GM15510 (cell line): ENCODE data around the gene MMD.

Experiments
- POLR2A ChIP-seq: IDR thresholded peaks from 3 replicates; pipeline ENCODE4 v1.6.1; 2011; ENCODE audit warnings: borderline replicate concordance; ENCODE audit not compliant: insufficient read length; ENCODE audit errors: extremely low read depth

The MMD gene

DNA sequence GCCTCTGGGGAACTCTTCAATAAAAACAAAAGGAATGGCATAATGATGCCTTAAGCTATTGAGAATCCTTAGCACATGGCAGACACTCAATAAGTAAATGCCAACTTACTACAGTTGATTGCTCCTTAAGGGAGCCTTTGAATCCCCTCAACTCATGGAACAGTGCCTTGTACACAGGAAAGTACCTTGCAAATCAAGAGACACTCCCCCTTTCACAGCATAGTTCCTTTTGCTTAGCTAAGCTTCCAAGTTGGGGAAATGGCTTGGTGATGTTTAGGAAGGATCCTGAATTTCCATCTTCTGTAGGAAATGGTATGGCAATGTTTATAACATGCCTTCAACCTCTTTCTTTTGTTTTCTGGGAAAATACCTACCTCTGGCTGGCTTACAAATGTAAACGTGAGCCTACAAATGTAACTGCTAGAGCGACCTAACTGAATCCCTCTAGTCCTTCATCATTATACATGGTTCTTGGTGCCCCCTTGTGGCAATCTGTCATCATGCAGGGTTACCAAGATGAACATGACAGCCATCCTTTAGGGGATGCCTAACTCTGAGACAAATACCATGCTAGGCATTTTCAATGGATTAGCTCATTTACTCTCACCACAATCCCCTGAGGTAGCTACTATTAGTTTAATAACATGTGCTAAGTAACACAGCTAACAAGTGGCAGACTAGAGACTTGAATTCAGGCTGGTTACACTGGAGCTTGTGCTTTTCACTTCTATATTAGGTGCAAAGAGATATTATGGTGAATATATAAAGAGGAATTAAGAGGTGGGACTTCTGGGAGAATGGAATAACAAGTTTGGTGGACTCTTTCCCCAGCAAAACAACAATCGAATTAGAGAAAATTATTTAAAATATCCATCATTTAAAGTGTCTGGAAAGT, 65.0 kb downstream of the MMD start:
- TF ChIP-seq POLR2A = no peak

GRCh38 chr17:55354941-55355340, 66.7 kb downstream of the MMD start:
- TF ChIP-seq POLR2A = no peak

DNA sequence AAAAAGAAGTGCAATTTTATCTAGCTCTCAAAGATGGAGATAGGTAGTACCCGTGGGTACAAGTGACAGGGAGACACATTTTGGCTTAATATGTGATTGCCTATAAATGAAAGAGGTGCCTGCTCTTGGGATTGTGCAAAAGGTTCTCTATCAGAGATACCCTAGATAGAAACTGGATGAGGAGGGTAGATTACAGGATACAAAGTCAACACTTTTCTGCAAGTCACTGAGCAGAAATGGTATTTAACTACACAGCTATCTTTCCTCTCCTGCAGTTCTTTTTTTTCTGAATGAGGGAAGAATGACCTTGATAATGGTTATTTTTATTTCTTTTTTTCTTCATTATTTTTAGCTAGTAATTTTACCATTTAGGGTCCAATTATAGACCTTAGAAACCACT, 67.6 kb downstream of the MMD start:
- TF ChIP-seq POLR2A = no peak

DNA sequence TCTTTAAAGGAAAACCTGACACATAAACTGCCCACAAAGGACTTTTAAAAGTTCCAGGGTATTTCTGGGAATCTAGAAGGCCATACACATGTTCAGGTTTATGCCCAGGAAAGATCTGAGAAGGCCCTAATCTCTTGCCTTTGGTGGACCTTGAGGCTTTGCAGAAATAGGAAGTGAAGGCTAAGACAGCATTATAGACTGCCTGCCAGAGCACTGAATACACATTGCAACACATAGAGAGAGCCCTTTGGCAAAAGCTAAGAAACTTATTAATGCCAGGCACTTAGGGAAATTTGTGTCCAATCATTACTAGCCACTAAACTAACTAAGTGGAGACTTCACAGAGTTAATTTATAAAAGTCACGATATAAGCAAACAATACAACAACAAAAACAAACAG, 70.4 kb downstream of the MMD start:
- no peak for TF ChIP-seq POLR2A

DNA sequence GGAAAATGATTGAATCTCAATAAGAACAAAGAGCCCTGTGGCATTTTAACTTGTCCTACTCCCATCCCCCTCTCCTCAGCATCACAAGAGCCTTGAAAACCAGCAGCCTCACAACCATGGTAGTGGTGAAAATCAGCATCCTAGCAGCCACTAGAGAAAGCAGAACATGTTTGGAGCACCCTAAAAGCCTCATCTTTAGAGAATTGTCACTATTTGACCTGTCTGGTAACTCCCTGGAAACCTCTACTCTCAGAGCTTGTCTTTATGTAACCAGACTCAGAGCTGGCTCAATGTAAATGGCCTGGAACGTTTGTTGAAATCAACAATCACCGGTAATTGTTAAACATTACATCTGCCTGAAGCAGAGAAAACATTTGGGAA, 70.8 kb downstream of the MMD start:
- TF ChIP-seq POLR2A = no peak

- TF ChIP-seq POLR2A = no peak
These were observed 72.8 kb downstream of the MMD start for GRCh38 chr17:55348749-55349354.

GRCh38 chr17:55347341-55347740, 74.3 kb downstream of the MMD start:
- no peak for TF ChIP-seq POLR2A

- TF ChIP-seq POLR2A = no peak
These were observed 75.0 kb downstream of the MMD start for GRCh38 chr17:55346658-55347057.

- no peak for TF ChIP-seq POLR2A
These were observed 76.5 kb downstream of the MMD start for GRCh38 chr17:55345132-55345531.

- no peak for TF ChIP-seq POLR2A
These were observed 77.1 kb downstream of the MMD start for GRCh38 chr17:55344514-55344997.

DNA sequence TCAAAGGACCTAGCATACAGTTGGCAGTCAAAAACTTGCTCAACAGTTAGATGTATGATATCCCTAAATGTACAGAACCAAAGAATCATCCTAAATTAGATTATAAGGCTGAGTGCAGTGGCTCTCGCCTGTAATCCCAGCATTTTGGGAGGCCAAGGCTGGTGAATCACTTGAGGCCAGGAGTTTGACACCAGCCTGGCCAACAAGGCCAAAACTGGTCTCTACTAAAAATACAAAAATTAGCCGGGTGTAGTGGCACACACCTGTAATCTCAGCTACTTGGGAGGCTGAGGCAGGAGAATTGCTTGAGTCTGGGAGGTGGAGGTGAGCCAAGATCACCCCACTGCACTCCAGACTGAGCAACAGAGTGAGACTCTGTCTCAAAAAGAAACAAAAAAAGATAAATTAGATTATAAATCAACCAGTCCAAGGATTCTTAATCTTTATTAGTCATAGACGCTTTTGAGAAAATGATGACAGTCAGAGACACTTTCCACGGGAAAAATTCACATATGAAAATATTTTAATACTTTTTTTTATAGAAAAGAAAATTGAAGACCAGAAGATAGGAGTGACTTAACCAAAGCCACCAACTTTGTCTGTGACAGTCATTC, 77.6 kb downstream of the MMD start:
- no peak for TF ChIP-seq POLR2A

GRCh38 chr17:55342800-55343585, 78.6 kb downstream of the MMD start:
- no peak for TF ChIP-seq POLR2A
